Activated CD8-positive, alpha-beta T cell treated with anti-CD3 and anti-CD28 coated beads for 36 hours (primary cell): Measurements from ENCODE around the gene TATDN3. TPM values are rescaled to one million over a fixed set of nuclear protein-coding genes. Genes with fewer than 3 reads are reported as not detected.
A peak's percentile ranks its signal among the peaks of the same experiment; 100 is the strongest.

Experiments used
- ATAC-seq: fragments of 200-7000 bp; cut with Tn5 transposase; one replicate; pipeline ENCODE4 v1.10.0; 2021; ENCODE audit warnings: mild to moderate bottlenecking, moderate library complexity
- CTCF ChIA-PET: fragments of 350-600 bp; sonication (Branson Sonifier 250); formaldehyde crosslinking; loops from one replicate; lab custom pipeline; 2021; ENCODE audit warnings: antibody characterized with exemption; lab: Charles Lee
- POLR2A ChIA-PET: fragments of 350-600 bp; sonication (Branson Sonifier 250); formaldehyde crosslinking; loops from one replicate; lab custom pipeline; 2021; ENCODE audit warnings: antibody characterized with exemption; lab: Charles Lee
- DNase-seq: peaks from one replicate; pipeline ENCODE4 v3.0.0-alpha.2; 2020
- H3K27ac Mint-ChIP-seq: one replicate; pipeline ENCODE4 v1.8.0; 2021; ENCODE audit warnings: mild to moderate bottlenecking, mixed read lengths
- H3K27me3 Mint-ChIP-seq: one replicate; pipeline ENCODE4 v1.8.0; 2021; ENCODE audit warnings: mixed read lengths
- H3K36me3 Mint-ChIP-seq: one replicate; pipeline ENCODE4 v1.8.0; 2021; ENCODE audit warnings: low read depth, mixed read lengths
- H3K4me1 Mint-ChIP-seq: one replicate; pipeline ENCODE4 v1.8.0; 2021; ENCODE audit warnings: low read depth, mixed read lengths
- H3K4me3 Mint-ChIP-seq: one replicate; pipeline ENCODE4 v1.8.0; 2021; ENCODE audit warnings: mild to moderate bottlenecking, moderate library complexity, mixed read lengths
- H3K9me3 Mint-ChIP-seq: one replicate; pipeline ENCODE4 v1.8.0; 2021; ENCODE audit warnings: mixed read lengths
- intact Hi-C: fragments of 100-400 bp; cut with micrococcal nuclease; formaldehyde crosslinking; loops from one replicate; pipeline ENCODE4 v1.10.0; 2022
- total RNA-seq, 2 experiments: library from RNA; stranded (reverse); gene quantifications; one replicate each; pipeline ENCODE4 v1.2.3, GENCODE V29; 2021
- TF ChIP-seq, protein P1 (sequence below): fragments of 200-600 bp; IDR thresholded peaks from one replicate; pipeline ENCODE4 v1.8.0; 2022; ENCODE audit warnings: antibody characterized with exemption, mild to moderate bottlenecking

TATDN3 gene
- total RNA-seq, 2 experiments from 2014 or later: 17.4 to 24.2 TPM

DNA sequence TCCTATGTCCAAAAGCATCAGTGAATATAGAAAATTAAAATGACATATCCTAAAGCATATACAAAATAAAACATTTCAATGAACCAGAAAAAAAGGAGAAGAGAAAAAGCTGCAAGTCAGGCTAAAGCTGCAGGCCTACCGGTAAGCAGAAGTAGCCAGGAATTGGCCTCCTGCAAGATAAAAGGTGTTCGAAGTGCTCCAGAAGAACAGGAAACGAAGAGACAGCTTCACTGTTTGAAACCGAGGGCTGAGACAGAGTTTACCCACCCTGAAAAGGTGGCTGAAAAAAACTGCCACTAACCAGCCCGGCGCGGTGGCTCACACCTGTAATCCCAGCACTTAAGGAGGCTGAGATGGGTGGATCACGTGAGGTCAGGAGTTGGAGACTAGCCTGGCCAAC, 37.5 kb upstream of the TATDN3 start:
- no peaks in the 10 kb centered on the region for H3K9me3 Mint-ChIP-seq
- H3K27ac Mint-ChIP-seq: peak overlapping the region; percentile 19
- peaks cover 45% of the 10 kb centered on the region for H3K4me1 Mint-ChIP-seq
- intact Hi-C loops: loop anchor here (5.0 kb wide), 1 partner anchor 52 kb away; no protein-coding TSS in a partner anchor
- TF ChIP-seq, protein P1, sequence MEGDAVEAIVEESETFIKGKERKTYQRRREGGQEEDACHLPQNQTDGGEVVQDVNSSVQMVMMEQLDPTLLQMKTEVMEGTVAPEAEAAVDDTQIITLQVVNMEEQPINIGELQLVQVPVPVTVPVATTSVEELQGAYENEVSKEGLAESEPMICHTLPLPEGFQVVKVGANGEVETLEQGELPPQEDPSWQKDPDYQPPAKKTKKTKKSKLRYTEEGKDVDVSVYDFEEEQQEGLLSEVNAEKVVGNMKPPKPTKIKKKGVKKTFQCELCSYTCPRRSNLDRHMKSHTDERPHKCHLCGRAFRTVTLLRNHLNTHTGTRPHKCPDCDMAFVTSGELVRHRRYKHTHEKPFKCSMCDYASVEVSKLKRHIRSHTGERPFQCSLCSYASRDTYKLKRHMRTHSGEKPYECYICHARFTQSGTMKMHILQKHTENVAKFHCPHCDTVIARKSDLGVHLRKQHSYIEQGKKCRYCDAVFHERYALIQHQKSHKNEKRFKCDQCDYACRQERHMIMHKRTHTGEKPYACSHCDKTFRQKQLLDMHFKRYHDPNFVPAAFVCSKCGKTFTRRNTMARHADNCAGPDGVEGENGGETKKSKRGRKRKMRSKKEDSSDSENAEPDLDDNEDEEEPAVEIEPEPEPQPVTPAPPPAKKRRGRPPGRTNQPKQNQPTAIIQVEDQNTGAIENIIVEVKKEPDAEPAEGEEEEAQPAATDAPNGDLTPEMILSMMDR: no peak
- H3K27me3 Mint-ChIP-seq: no peaks in the 10 kb centered on the region
- H3K36me3 Mint-ChIP-seq: peaks cover 4% of the 10 kb centered on the region
- no peak overlapping the region for H3K4me3 Mint-ChIP-seq
- POLR2A ChIA-PET: interaction anchor here (1.2 kb wide), 2 partner anchors 23 to 37 kb away, joined by 3 read pairs; no protein-coding TSS in a partner anchor
- DNase-seq: no peak
- CTCF ChIA-PET: interaction anchor here (0.8 to 2.4 kb wide), 7 partner anchors 9 to 146 kb away, joined by 3 to 13 read pairs (median 3); partner anchors contain the start of gene ATF3
- ATAC-seq: no peak

DNA sequence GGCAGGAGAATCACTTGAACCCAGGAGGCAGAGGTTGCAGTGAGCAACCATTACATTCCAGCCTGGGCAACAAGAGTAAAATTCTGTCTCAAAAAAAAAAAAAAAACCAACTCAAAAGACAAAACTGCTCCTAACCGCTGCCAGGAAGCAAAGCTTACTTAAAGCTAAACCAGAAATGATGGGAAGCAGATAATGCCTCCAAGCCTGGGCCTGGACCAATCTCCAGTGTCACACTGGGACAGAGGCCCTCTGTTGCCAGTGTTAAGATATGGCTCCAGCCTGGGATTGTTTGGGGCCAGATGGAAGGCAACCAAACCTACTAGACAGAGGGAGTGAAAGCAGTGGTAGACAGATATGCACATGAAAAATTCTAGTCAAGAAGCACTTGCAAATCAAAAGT, 37.0 kb upstream of the TATDN3 start:
- H3K4me1 Mint-ChIP-seq: peaks cover 40% of the 10 kb centered on the region
- H3K36me3 Mint-ChIP-seq: peaks cover 4% of the 10 kb centered on the region
- H3K9me3 Mint-ChIP-seq: no peaks in the 10 kb centered on the region
- no peak for ATAC-seq
- ChIA-PET POLR2A (interaction anchor here (0.7 kb wide), 1 partner anchor 11 kb away, joined by 5 read pairs; no protein-coding TSS in a partner anchor), CTCF (interaction anchor here (0.8 to 5.6 kb wide), 6 partner anchors 9 to 89 kb away, joined by 3 to 35 read pairs (median 7); no protein-coding TSS in a partner anchor)
- H3K27ac Mint-ChIP-seq: no peak overlapping the region
- H3K27me3 Mint-ChIP-seq: no peaks in the 10 kb centered on the region
- intact Hi-C loops: loop anchor here (5.0 kb wide), 1 partner anchor 52 kb away; no protein-coding TSS in a partner anchor
- no peak for DNase-seq
- H3K4me3 Mint-ChIP-seq: no peak overlapping the region
- TF ChIP-seq, protein P1: no peak

DNA sequence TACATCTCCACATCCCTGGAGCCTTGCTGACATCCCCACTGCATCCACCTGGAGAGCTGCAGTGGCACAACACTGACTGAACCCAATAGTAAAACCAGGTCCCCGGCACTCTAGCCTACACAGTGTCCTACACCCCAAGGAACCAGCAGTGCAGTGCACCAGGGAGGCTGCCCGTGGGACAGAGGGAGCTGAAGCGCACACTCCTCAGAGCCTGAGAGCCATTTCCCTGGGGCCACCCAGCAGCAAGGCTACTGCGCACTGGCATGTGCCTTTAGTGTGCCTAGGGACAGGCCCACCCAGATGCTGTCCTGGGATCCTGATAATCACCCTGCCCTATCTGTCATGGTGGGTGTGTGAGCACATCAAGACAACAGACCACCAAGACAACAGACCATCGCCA, 32.0 kb upstream of the TATDN3 start:
- H3K4me3 Mint-ChIP-seq: no peak overlapping the region
- ChIA-PET POLR2A (no interaction called here), CTCF (interaction anchor here (0.6 to 5.6 kb wide), 9 partner anchors 9 to 94 kb away, joined by 3 to 35 read pairs (median 5); no protein-coding TSS in a partner anchor)
- peaks cover 14% of the 10 kb centered on the region for H3K36me3 Mint-ChIP-seq
- H3K27ac Mint-ChIP-seq: no peak overlapping the region
- no peaks in the 10 kb centered on the region for H3K9me3 Mint-ChIP-seq
- no peaks in the 10 kb centered on the region for H3K27me3 Mint-ChIP-seq
- intact Hi-C loops: loop anchor here (10.0 kb wide), 1 partner anchor 285 kb away; no protein-coding TSS in a partner anchor
- peaks cover 15% of the 10 kb centered on the region for H3K4me1 Mint-ChIP-seq
- no peak for DNase-seq
- ATAC-seq: peak; percentile 24
- TF ChIP-seq, protein P1: no peak

DNA sequence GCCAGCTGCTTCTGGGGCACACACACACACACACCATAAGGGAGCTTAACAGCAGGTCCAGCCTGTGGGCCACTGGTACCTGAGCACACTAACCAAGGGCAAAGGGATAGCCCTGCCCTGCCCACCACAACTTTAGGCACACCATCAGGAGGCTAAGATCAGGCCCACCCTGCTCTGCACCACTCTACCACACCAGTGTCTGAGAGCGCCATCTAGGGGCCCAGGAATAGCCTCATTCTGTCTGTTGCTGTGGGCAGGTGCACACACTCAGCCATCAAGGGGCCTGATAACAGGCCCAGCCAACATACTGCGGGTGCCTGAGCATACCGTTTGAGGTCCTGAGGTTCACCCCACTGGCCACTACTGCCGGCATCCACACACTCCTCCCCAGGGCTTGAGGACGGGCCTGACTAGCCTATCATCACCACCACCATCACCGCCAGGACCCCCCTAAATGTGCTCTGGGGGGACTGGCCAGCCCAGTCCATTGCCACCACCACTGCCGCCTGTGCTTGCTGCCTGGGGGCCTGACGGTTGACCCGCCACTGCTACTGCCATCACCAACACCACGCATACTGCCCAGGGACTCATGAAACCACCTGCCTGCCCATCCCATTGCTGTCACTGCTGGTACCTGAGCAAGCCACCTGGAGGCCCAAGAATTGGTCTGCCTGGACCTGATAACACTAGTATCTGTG, 31.4 kb upstream of the TATDN3 start:
- H3K27ac Mint-ChIP-seq: no peak overlapping the region
- CTCF ChIA-PET: interaction anchor here (0.6 to 5.6 kb wide), 9 partner anchors 9 to 94 kb away, joined by 3 to 35 read pairs (median 5); no protein-coding TSS in a partner anchor
- peak; percentile 96 for ATAC-seq

More for the DNA sequence above, 31.4 kb upstream of the TATDN3 start:
- no peaks in the 10 kb centered on the region for H3K27me3 Mint-ChIP-seq
- H3K9me3 Mint-ChIP-seq: no peaks in the 10 kb centered on the region
- POLR2A ChIA-PET: no interaction called here
- TF ChIP-seq, protein P1: peak; percentile 62
- H3K4me1 Mint-ChIP-seq: peaks cover 17% of the 10 kb centered on the region
- intact Hi-C loops: loop anchor here (10.0 kb wide), 1 partner anchor 285 kb away; no protein-coding TSS in a partner anchor
- H3K4me3 Mint-ChIP-seq: no peak overlapping the region
- H3K36me3 Mint-ChIP-seq: peaks cover 20% of the 10 kb centered on the region
- peak; percentile 76 for DNase-seq
